K562 (cell line): ENCODE results near the gene MTO1. TPM values are rescaled to one million over a fixed set of nuclear protein-coding genes. Genes with fewer than 3 reads are reported as not detected.
A peak's percentile ranks its signal among the peaks of the same experiment; 100 is the strongest.

Source experiments
- ARID2 ChIP-seq: fragments of 450-650 bp; IDR thresholded peaks from 2 replicates; pipeline ENCODE4 v1.6.1; 2017; ENCODE audit warnings: antibody characterized with exemption, mild to moderate bottlenecking
- CBFA2T2 ChIP-seq: fragments of 450-650 bp; conservative IDR thresholded peaks from 2 replicates; pipeline ENCODE4 v1.6.1; 2017; ENCODE audit warnings: mild to moderate bottlenecking
- CHCHD3 ChIP-seq: fragments of 250-450 bp; sonication (Bioruptor Pico); IDR thresholded peaks from 2 replicates; pipeline ENCODE4 v2.1.2; 2022; ENCODE audit warnings: mild to moderate bottlenecking
- CREB1 ChIP-seq, 2 experiments: sonication (generic) in 1 of 2; formaldehyde crosslinking in 1 of 2; IDR thresholded peaks; 2 replicates each; pipeline versions ENCODE4 v1.6.1 to v1.8.0; 2012 to 2022; ENCODE audit warnings: inconsistent platforms in 1 of 2, mild to moderate bottlenecking in 1 of 2, missing genetic modification reagents in 1 of 2, moderate library complexity in 1 of 2
- DIDO1 ChIP-seq: fragments of 450-650 bp; IDR thresholded peaks from 2 replicates; pipeline ENCODE4 v1.6.1; 2016; ENCODE audit warnings: low read depth, missing biosample characterization, missing genetic modification characterization
- KDM1A ChIP-seq, 2 experiments: fragments of 450-650 bp; IDR thresholded peaks; 2 replicates each; pipeline ENCODE4 v1.6.1; 2016; ENCODE audit warnings: mild to moderate bottlenecking in 2 of 2
- MCM2 ChIP-seq: fragments of 450-650 bp; IDR thresholded peaks from 2 replicates; pipeline ENCODE4 v1.6.1; 2017; ENCODE audit warnings: low read depth, mild to moderate bottlenecking
- NEUROD1 ChIP-seq: fragments of 150-350 bp; IDR thresholded peaks from 2 replicates; pipeline ENCODE4 v1.6.1; 2014; ENCODE audit warnings: borderline replicate concordance, low read length, low read depth; ENCODE audit not compliant: partially characterized antibody
- PHB ChIP-seq: fragments of 250-450 bp; sonication (Bioruptor Pico); IDR thresholded peaks from 2 replicates; pipeline ENCODE4 v1.5.0; 2021
- RBM15 ChIP-seq: fragments of 200-400 bp; formaldehyde crosslinking; IDR thresholded peaks from 2 replicates; pipeline ENCODE4 v1.6.1; 2018; ENCODE audit warnings: mild to moderate bottlenecking, low read length, moderate library complexity; ENCODE audit not compliant: insufficient read depth
- SIN3A ChIP-seq, 2 experiments: fragments of 150-350 bp in 1 of 2; IDR thresholded peaks; 2 replicates each; pipeline ENCODE4 v1.6.1; 2011 to 2016; ENCODE audit warnings: borderline replicate concordance in 2 of 2, low read depth in 2 of 2, low read length in 2 of 2, mild to moderate bottlenecking in 2 of 2, moderate library complexity in 2 of 2; ENCODE audit not compliant: control insufficient read depth in 1 of 2
- SMC3 ChIP-seq: conservative IDR thresholded peaks from 2 replicates; pipeline ENCODE4 v1.6.1; 2011; ENCODE audit warnings: low read depth, low read length, improper control_type of control experiment; ENCODE audit not compliant: insufficient read depth
- ZC3H4 ChIP-seq: sonication (generic); formaldehyde crosslinking; IDR thresholded peaks from 2 replicates; pipeline ENCODE4 v1.9.0; 2021; ENCODE audit warnings: missing genetic modification reagents, borderline replicate concordance
- ZNF224 ChIP-seq: sonication (generic); formaldehyde crosslinking; IDR thresholded peaks from 2 replicates; pipeline ENCODE4 v1.8.0; 2022; ENCODE audit warnings: mild to moderate bottlenecking, missing genetic modification reagents
- ZNF311 ChIP-seq: fragments of 250-450 bp; sonication (Bioruptor Pico); IDR thresholded peaks from 2 replicates; pipeline ENCODE4 v1.4.0; 2020; ENCODE audit warnings: mild to moderate bottlenecking, moderate library complexity
- ZNF316 ChIP-seq: fragments of 450-650 bp; IDR thresholded peaks from 2 replicates; pipeline ENCODE4 v1.6.1; 2016
- ZNF764 ChIP-seq: fragments of 250-450 bp; sonication (Bioruptor Pico); IDR thresholded peaks from 2 replicates; pipeline ENCODE4 v1.4.0; 2020; ENCODE audit warnings: low read depth, mild to moderate bottlenecking, moderate library complexity
- polyA plus RNA-seq, 8 experiments: library from polyadenylated mRNA; depleted of rRNA in 4 of 8; stranded (reverse) in 5 of 8; unstranded in 3 of 8; fragments of >200 nt; fragmentation: Nextera tagmentation in 2 of 8; fragmentation: Illumina TruSeq in 1 of 8; extraction: Ambion mirVana in 2 of 8; extraction: Trizol in 1 of 8; gene quantifications; 2 replicates each; pipeline versions ENCODE4 v1.2.1 to v1.2.3, GENCODE V29; 2011 to 2014; ENCODE audit warnings: inconsistent platforms in 1 of 8, missing spikeins in 1 of 8
- total RNA-seq, 7 experiments: library from RNA; depleted of rRNA in 6 of 7; stranded (reverse); fragments of >200 nt in 6 of 7; fragmentation: Illumina TruSeq in 2 of 7; extraction: Trizol in 2 of 7; gene quantifications; 2 replicates each; pipeline versions ENCODE4 v1.2.1 to v1.2.3, GENCODE V29; 2011 to 2021; ENCODE audit warnings: low replicate concordance in 1 of 7
- TF ChIP-seq, protein P1 (sequence below), 3 experiments: fragments of 200-800 bp in 1 of 3; fragments of 250-450 bp in 1 of 3; fragments of 450-650 bp in 1 of 3; sonication (Bioruptor Pico) in 1 of 3; sonication (Bioruptor generic) in 1 of 3; formaldehyde crosslinking in 1 of 3; IDR thresholded peaks; 2 replicates each; pipeline versions ENCODE4 v1.6.1 to v1.8.0; 2016 to 2022; ENCODE audit warnings: mild to moderate bottlenecking in 2 of 3, missing genetic modification characterization in 2 of 3, missing compliant biosample characterization in 1 of 3, moderate library complexity in 1 of 3
- TF ChIP-seq, protein P2 (sequence below): sonication (generic); formaldehyde crosslinking; IDR thresholded peaks from 2 replicates; pipeline ENCODE4 v1.8.1; 2023; ENCODE audit warnings: mild to moderate bottlenecking, missing genetic modification reagents, moderate library complexity
- TF ChIP-seq, protein P3 (sequence below): IDR thresholded peaks from 2 replicates; pipeline ENCODE4 v1.6.1; 2011; ENCODE audit warnings: borderline replicate concordance, low read depth, mild to moderate bottlenecking, moderate library complexity, low read length; ENCODE audit not compliant: insufficient read depth, poor library complexity, severe bottlenecking

Gene MTO1
- total and polyA plus RNA-seq, 9 of the 15 experiments (the other 6 are each of a cell fraction or from before 2014, with no cell fraction given): 33.4 to 62.3 (median 50.6) TPM

DNA sequence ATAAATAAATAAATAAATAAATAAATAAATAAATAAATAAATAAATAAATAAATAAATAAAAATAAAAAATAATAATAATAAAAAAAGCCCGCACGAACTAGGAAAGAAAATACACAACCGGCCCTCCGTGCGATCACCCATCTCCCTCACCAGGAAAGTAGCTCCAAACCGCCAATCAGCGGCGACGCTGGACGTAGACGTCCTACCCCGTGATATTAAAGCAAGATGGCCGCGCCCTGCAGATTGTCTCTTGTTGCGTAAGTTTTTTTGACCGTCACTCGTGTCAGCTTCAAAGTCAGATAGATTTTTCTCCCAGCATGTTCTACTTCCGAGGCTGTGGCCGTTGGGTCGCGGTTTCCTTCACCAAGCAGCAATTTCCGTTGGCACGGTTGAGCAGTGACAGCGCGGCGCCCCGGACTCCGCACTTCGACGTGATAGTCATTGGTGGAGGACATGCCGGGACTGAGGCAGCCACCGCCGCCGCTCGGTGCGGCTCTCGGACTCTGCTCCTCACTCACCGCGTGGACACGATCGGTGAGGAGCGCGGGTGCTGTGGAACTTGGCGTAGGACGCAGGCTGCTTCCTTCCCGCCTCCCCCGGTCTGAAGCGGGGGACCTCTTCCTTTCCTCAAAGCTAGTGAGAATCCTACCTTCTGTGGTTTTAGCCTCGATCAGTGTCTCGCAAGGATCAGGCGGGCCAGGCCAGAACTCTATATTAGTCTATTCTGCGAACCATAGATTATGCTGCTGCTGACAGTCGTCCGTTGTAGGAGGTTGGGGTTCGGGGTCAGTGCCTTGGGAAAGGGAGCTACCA lies at the start of gene MTO1 (continued):
- TF ChIP-seq, protein P1, sequence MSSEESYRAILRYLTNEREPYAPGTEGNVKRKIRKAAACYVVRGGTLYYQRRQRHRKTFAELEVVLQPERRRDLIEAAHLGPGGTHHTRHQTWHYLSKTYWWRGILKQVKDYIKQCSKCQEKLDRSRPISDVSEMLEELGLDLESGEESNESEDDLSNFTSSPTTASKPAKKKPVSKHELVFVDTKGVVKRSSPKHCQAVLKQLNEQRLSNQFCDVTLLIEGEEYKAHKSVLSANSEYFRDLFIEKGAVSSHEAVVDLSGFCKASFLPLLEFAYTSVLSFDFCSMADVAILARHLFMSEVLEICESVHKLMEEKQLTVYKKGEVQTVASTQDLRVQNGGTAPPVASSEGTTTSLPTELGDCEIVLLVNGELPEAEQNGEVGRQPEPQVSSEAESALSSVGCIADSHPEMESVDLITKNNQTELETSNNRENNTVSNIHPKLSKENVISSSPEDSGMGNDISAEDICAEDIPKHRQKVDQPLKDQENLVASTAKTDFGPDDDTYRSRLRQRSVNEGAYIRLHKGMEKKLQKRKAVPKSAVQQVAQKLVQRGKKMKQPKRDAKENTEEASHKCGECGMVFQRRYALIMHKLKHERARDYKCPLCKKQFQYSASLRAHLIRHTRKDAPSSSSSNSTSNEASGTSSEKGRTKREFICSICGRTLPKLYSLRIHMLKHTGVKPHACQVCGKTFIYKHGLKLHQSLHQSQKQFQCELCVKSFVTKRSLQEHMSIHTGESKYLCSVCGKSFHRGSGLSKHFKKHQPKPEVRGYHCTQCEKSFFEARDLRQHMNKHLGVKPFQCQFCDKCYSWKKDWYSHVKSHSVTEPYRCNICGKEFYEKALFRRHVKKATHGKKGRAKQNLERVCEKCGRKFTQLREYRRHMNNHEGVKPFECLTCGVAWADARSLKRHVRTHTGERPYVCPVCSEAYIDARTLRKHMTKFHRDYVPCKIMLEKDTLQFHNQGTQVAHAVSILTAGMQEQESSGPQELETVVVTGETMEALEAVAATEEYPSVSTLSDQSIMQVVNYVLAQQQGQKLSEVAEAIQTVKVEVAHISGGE (CRISPR knock-in tag; IDR thresholded peaks at IDR 0.05): no peak; a peak in 1 of 6 replicates
- TF ChIP-seq ZNF764 (no peak), CHCHD3 (no peak), RBM15 (no peak), ZNF224 (CRISPR knock-in tag) (no peak), MCM2 (no peak), SMC3 (no peak), SIN3A (IDR thresholded peaks at IDR 0.05; ENCODE audit: borderline replicate concordance in 2 of 2, control insufficient read depth in 1 of 2, low read depth in 2 of 2, low read length in 2 of 2) (peak in 1 of 2 experiments; percentile 89; a peak in 1 of 4 replicates), ZNF311 (no peak), PHB (CRISPR knock-in tag) (no peak), KDM1A (IDR thresholded peaks at IDR 0.05) (no peak), ARID2 (no peak), CREB1 (IDR thresholded peaks at IDR 0.05) (peak; percentile 55), CREB1 (CRISPR knock-in tag; IDR thresholded peaks at IDR 0.05) (peak; percentile 50; the same call in 1 of the 2 replicates), DIDO1 (tag) (peak; percentile 82; the same call in 1 of the 2 replicates), ZNF316 (no peak), CBFA2T2 (no peak), NEUROD1 (no peak), ZC3H4 (CRISPR knock-in tag) (no peak)
- TF ChIP-seq, protein P2, sequence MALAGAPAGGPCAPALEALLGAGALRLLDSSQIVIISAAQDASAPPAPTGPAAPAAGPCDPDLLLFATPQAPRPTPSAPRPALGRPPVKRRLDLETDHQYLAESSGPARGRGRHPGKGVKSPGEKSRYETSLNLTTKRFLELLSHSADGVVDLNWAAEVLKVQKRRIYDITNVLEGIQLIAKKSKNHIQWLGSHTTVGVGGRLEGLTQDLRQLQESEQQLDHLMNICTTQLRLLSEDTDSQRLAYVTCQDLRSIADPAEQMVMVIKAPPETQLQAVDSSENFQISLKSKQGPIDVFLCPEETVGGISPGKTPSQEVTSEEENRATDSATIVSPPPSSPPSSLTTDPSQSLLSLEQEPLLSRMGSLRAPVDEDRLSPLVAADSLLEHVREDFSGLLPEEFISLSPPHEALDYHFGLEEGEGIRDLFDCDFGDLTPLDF: no peak
- TF ChIP-seq, protein P3, sequence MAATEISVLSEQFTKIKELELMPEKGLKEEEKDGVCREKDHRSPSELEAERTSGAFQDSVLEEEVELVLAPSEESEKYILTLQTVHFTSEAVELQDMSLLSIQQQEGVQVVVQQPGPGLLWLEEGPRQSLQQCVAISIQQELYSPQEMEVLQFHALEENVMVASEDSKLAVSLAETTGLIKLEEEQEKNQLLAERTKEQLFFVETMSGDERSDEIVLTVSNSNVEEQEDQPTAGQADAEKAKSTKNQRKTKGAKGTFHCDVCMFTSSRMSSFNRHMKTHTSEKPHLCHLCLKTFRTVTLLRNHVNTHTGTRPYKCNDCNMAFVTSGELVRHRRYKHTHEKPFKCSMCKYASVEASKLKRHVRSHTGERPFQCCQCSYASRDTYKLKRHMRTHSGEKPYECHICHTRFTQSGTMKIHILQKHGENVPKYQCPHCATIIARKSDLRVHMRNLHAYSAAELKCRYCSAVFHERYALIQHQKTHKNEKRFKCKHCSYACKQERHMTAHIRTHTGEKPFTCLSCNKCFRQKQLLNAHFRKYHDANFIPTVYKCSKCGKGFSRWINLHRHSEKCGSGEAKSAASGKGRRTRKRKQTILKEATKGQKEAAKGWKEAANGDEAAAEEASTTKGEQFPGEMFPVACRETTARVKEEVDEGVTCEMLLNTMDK: no peak
